Stimulated activated CD8-positive, alpha-beta memory T cell treated with anti-CD3 and anti-CD28 coated beads, Interleukin-15, amount 100 ng/mL, for 4 hours (primary cell): Measurements from ENCODE around the gene DKK3.

ENCODE experiments used
- DNase-seq, 2 donors: peaks; one replicate each; pipeline ENCODE4 v3.0.0-alpha.2; 2020; ENCODE audit warnings: low read depth in 2 of 2

DKK3 gene

DNA sequence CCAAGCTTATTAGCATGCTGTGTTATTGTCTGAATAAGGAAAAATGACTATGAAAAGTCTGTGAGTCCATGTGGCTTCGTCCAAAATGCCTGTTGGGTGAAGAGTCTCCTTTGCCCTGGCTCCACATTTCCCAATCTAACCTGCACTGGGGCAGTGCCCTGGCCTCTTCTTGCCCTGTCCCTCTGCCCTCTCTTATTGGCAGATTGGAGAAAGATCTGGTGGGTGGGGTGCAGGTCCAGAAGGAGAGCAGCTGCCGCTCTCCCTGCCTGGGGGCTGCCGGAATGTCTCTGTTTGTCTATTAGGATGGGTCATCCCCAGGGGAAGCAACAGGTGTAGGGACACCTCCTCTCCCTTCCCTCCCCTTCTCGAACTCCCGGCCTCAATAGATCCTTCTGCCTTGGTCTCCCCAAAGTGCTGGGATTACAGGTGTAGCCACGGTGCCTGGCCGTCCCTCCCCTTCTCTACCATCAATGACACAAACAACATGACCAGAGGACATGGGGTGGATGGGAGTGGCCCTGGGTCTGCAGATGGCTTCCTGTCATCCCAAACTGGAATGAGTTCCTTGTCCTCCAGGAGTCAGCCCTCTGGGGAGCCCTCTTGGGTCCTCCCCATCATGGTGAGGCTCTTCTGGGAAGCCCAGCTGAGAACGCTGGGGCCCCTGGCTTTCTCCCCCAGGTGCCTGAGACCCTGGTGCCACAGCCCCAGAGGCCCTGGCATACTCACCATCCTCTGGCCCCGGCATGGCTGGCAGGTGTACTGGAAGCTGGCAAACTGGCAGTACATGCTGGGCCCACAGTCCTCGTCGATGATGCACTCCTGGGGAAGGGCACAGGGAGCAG lies 40.5 kb downstream of the DKK3 start:
- no peak for DNase-seq

DNA sequence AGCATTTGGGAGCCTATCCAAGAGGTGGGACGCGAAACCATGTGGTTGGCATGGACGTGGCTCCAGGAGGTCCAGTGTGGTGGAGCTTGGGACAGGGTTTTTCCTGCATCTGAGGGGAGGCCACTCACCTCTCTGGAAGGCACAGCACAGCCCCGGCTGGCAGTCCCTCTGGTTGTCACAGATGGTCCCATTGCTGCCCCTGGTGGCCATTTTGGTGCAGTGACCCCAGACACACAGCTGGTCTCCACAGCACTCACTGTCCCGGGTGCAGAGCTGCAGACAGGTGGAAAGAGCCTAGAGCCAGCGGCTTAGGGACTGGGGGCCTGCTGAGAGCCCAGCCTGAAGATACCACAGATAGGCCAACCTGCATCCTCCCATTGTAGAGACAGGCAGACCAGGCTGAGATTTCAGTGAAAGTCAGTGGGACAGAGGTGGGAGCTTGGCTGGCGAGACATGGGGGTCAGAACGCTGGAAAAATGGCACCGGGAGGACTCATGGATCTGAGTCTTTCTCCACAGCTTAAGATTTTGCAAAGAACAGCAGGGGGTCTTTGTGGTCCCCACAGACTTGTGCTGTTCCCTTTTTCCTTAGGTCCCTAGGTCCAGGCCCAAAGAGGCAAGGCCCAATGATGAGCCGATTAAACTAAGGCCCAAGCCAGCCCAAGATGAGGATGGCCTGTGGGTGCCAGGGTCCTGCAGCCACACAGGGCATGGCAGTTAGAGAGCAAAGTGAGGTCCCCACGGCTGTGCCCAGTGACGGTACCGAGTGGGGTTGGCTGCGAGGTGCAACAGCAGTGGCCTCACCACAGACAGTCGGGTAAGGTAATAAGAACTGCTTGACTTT lies 41.4 kb downstream of the DKK3 start:
- DNase-seq = peak; percentile 9 to 27

DNA sequence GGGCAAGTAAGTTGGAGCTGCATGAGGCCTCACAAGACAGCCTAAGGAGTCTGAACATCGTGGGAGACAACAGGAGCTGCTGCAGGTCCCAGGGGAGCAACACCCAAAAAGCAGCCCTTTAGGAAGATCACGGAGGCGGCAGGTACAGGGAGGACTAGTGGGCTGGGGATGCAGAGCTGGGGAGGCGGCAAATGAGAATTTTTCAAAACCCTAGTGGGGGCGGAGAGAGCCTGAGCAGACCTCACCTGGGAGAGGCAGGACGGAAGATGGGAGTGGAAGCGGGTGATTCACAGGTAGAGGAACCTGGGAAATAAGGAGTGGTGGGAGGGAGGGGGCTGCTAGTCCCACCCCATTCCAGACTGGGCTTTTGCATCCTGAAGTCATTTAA lies 42.1 kb downstream of the DKK3 start:
- no peak for DNase-seq

DNA sequence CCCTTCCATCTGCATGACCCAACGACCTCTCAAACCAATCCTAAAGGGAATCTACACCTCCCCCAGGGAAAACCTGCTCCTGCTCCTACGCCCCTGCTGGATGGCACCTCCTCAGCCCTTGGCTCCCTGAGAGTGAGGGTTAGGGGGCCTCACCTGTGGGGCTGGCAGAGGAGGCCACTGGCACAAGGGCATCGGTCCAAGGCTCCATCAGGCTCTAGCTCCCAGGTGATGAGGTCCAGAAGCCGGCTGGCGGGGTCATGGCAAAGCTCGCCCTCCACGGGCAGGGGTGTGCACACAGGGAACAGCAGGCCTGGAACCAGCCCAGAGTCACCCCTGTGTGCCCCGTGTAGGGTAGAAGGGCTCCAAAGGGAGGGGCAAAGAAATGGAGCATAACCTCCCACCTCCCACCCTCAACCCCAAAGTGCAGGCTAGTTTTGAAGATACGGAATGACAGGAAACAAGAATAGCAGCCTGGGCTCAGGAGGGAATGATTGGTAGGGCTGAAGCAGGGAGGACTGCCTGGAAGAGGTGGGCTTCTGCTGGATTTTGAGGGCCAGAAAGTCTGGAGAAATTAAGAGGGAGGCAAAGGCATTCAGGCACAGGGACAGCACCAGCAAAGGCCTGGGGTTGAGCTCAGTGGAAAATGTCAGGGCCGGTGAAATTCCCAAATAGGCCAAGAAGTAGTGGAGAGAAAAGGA lies 42.6 kb downstream of the DKK3 start:
- DNase-seq = no peak

DNA sequence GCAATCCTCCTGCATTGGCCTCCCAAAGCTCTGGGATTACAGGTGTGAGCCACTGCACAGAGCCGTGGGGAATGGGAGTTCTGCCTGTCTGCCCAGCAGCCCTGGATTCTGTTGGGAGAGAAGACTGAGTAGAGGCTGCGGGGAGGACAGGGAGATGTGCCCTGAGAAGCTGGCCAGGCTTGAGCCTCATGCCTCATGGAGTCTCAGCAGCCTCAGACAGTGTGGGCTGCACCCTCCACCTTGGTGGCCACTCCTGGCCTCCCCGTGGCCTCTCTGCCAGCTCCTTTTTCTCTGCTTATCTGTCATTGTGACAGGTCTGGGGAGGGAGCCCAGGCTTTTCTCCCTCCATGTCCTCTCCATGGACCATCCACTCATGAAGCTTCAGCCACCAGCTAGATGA lies 43.2 kb downstream of the DKK3 start:
- no peak for DNase-seq

DNA sequence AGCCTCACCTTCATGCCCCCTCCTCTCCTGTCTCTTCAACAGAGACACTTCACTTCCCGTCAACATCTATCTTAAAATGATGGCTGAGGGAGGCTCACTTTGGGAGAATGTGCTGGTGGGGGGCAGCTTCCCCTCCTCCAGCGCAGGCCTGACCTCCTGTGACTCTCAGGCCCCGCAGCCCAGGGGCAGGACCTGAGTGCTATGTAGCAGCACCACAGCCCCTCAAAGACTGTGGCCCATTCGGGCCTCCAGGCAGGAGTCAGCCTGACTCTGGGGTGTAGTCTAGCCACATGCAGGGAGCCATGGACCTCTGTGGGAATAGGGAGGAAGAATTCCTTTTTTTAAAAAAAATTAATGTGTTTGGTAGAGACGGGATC lies 43.7 kb downstream of the DKK3 start:
- DNase-seq = no peak

DNA sequence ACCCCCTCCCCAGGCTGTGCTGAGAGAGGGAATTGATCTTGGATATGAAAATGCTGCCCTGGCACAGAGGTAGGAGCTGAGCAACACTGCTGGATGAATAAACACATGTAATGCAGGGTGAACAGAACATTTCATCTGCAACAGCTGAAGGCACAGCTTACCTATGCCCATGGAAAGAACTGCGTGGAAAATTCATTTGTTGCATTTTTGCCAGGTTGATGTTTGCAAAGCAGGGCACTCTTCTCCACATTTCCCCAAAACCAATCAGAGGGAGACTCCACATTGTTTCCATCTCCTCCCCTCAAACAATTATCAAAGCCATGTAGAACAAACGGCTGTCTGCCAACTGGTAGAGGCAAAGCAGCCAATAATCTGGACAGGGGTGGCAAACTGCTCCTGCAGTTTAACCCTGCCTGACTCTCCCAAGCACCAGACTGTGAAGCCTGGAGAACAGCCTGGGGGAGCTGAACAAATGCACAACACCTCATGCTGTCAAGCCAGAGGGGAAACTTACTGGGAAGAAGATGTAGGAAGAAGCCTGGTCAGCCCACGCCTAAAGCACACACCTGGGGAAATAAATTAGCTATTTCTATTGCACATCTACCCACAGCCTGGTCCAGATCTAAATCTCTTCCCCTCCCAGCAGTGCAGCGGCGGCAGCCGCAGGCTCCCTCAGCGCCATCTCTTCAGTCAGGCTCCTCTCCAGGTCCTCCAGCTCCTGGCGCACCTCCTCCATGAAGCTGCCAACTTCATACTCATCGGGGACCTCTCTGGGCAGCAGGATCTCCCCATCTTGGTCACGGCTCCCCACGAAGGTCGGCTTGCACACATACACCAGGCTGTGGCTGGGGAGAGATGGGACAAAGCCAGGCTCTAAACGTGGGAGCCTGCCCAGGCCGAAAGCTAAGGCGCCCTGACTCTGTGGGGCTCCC lies 44.3 kb downstream of the DKK3 start:
- DNase-seq = no peak

DNA sequence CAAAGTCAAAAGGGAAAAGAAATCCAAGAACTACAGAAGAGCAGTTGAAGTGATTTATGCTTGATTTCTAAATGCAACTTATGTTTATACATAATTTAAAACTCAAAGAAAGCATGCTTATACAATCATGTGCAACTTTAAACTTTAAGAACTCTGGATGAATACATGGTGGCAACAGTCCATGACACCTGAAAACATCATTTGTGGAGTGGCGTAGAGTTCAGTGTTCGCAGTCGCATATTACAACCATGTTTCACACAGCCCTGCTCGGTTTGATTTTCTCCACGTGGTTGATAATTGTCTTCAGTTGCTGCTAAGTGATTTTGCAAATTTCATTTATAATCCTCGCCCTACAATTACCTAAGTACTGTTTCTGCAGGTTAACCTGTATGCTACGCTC lies 45.4 kb downstream of the DKK3 start:
- DNase-seq = no peak

DNA sequence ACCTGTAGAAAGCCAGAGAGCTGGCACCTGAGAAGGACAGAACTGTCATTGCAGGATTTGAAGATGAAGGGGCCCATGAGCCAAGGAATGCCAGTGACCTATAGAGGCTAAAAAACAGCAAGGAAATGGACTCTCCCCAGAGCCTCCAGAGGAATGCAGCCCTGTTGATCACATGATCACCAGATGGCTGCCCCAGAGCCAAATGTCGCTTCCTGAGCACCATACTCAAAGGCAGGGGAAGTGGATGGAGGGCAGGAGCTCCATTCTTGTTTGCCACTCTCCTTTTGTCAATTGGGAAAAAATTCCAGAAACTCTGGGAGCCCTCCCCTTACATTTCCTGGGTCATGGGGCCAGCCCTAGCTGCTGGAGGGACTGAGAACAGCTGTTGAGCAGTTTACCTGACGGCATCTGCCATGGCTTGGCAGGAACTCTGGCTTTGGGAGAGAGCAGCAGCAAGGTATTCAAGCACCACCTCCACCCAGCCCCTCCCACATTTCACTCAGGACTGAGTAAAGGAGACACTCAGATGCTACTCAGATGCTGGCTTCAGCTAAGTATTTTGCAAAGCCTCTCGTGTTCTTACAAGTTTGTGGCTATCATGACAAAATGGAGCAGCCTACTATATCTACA lies 46.9 kb downstream of the DKK3 start:
- no peak for DNase-seq

DNA sequence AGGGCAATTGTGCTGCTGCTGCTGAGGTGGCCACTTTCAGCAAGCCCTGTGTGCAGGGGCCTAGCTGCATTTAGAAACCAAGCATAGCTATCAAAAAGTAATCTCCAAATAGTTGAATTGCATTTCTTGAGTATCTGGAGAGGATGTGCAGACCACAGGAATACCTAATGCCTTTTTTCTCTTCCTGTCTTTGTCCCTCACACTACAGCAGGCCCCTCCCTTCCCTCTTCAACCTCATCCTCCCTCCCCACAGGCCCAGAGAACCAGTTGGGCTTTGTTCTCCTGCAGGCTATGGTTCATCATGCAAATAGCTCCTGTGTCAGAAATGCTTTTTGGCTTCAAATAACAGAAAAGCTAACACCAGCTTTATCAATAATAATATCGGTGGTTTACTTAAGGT lies 47.7 kb downstream of the DKK3 start:
- no peak for DNase-seq

DNA sequence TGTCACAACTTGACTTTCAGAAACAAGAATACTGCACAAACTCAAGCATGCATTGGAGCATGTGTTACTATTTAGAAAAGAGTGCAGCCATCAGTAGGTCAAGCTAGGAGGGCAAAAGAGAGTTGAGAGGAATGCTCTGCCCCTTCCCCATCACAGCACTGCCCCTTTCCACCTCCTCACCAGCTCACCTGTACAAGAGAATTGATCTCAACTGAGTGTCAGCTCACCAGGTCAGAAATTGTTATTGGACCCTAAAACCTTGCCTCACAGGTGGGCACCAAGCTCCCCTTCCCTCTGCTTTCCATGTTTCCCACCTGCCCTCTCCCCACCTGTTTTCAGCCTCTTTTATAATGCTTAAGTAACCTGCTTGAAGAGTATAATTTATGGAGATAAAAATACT lies 48.8 kb downstream of the DKK3 start:
- DNase-seq = no peak

DNA sequence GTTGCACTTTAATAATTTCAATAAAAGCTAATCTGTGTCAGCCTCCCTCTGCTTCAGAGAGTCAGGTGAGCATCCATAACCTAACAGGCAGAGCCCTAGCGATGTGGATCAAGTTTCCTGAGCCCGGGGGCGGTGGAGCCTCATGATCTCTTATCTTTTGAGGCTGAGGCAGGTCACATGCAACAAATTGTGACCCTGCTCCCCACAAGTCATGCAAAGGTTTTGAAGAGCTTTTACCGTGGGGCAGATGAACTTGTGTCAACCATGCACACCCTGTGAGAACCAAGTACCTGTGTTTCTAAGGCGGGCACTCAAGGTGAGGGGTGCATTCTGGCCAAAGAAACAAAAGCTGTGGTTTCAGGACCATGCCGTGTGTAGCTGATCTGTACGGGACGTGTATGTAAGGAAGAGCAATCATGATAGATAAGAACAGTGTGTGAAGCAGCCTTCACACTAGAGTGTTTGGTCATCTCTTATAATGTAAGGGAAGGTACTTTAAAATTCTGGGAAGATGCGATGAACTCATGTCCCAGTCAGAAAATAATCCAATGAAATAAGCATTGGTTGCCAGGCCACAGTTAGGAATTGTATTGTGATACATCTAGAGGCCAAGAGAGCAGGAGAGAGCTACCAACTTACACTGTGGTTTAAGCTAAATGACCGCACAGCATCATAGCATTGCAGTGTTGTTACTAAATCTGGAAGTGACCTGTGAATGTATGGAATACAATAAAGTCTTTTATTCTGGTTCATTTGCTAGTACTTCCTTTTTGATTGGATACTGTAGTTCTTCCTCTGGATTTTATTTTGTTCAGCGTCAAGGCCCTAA lies 49.8 kb downstream of the DKK3 start:
- DNase-seq = no peak

DNA sequence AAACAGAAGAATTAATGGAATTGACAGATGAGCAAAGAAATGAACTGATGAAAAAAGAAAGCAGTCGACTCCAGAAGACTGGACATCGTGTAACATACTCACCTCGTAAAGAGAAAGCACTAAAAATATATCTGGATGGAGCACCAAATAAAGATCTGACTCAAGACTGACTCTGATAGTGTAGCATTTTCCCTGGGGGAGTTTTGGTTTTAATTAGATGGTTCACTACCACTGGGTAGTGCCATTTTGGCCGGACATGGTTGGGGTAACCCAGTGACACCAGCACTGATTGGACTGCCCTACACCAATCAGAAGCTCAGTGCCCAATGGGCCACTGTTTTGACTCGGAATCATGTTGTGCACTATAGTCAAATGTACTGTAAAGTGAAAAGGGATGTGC lies 52.4 kb downstream of the DKK3 start:
- DNase-seq = no peak

DNA sequence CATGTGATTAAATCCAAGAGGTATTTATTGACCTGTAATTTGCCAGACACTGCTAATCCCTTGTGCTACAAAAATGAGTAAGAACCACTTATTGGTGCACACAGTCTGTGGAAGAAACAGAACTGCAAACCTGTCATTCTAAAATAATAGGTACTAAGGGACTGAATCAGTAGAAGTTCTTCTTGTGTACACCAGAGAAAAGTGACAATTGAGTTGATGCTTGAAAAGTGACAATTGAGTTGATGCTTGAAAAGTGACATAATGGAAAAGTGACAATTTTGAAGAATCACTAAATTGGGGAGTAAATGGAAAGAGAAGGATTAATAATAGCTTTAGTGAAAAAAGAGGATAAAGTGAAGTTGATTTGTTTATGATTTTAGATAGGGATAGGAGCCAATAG lies 56.4 kb downstream of the DKK3 start:
- DNase-seq = no peak

DNA sequence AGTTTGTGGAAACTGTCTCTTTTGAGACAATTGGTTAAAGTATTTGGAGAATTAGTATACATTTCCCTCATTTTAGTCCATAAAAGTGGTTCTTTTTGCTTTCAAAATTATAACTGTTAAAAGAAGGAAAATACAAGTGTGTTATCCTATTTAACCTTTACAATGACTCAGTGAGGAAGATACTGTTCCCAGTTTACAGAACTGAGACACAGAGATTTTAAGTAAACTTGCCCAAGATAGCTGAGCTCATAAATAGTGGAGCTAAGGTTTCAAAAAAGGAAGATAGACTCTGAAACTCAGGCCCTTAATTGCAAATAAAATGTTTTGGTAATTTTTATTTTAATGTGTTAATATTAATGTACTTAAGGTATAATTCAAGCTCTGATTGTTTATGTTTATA lies 58.9 kb downstream of the DKK3 start:
- DNase-seq = no peak

DNA sequence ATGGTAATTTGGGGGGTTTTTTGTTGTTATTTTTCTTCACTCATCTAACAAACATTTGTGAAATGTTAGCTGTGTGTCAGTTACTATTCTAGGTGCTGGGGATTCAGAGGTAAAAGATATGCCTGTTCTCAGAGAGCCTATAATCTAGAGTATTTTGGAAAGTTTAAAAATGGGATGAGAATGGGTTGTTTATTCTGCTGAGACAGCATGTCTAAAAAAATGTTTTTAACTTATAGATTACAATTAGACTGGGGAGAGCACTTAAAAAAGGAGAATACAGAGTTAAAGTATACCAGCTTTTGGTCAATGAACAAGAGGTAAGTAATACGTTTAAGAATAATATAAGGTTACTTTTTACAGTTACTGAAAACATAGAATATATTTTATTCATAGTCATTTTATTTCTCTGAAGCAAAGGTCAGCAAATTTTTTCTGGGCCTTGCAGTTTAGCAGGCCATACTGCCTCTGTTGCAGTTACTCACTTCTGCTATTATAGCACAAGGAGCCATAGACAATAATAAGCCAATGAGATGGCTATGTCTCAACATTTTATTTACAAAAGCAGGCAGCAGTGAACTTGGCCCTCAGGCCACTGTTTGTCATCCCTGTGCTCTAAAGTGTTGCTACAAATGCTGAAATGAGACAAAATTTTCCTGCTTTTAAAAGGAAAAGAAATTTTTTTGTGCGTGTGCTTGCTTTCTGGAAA lies 60.0 kb downstream of the DKK3 start:
- DNase-seq = no peak

DNA sequence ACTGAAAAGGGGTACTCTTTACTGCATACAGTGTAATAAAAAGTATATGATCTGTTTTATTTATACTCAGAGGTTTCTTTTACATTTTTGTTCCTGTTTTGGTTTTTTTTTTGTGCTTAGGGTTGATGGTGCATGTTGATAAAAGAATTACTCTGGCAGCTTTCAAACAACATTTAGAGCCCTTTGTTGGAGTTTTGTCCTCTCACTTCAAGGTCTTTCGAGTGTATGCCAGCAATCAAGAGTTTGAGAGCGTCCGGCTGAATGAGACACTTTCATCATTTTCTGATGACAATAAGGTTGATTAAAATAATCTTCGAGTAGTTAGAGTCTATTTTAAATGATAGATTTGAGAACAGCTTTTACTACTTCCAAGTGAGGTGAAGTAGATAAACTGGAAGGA lies 60.6 kb downstream of the DKK3 start:
- no peak for DNase-seq

DNA sequence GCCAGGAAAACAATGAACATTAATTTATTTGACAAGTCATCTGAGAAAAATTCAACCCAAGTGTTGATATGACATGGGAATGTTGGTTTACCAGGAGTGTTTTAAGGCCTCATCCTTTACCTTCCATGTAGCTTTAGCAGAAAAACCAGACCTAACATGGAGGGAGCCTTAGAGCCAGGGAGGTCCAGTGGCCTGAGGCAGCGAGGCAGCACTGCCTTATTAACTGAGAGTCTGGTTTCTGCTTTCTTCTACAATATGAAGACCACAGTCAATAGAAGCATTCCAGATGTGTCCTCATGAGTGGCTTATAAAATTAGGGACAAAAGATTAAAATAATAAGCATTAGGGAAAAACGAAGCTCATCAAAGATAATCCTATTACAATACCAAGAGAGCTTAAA lies 61.5 kb downstream of the DKK3 start:
- no peak for DNase-seq

DNA sequence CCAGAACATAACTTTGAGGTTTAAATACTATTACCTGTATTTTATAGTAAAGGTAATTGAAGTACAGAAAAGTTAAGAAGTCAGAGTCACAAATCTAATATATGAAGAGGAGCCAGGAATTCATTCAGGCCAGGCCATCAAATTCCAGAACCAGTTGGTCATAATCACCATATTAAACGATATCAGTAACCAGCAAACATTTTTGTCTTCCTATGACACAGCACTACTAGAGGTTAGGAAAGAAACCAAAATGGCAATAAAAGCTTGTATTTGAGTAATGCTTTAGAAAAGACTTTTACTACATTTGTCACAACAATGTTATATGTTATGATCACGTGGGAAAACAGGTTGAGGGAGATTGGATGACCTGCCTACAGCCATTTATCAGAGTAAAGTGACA lies 62.2 kb downstream of the DKK3 start:
- DNase-seq = no peak

DNA sequence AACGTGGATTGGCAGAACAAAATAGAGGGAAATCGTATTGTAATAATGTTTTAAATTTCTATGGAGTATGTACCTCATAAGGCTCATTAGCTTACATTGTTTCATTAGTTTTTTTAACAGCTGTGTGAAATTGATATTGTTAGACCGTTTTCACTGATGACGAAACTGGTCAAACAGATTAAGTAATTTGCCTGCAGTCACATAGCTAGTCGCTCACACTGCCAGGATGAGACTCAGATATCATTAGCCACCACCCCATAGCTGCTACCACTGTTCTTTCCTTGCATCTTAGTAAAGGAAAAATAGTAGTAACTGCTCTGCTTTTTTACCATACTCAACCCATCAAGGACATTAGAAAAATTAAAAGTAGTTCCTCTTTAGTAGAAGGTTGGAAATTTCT lies 64.0 kb downstream of the DKK3 start:
- DNase-seq = no peak
